Astrocyte of the spinal cord (primary cell): ENCODE measurements around the gene SCN4A.

ENCODE experiments used
- DNase-seq: peaks from one replicate; pipeline ENCODE4 v3.0.0; 2011; ENCODE audit warnings: low read depth, low spot score
- H3K4me3 ChIP-seq: 2 replicates; pipeline ENCODE4 v1.5.1; 2011; ENCODE audit warnings: low read depth, mild to moderate bottlenecking, low read length, moderate library complexity
- CTCF ChIP-seq: IDR thresholded peaks from 2 replicates; pipeline ENCODE4 v1.5.1; 2012; ENCODE audit warnings: low read depth, mild to moderate bottlenecking, low read length, inconsistent platforms
- in situ Hi-C: cut with HindIII; loops from 2 replicates; pipeline ENCODE4 v1.10.0; 2017; ENCODE audit warnings: low sequenced_read_pairs

Gene SCN4A

GRCh38 chr17:63934183-63935112 lies 38.3 kb downstream of the SCN4A start:
- in situ Hi-C loops: no loop called here
- no peak for TF ChIP-seq CTCF
- no peak for DNase-seq
- no peak overlapping the region for H3K4me3 ChIP-seq

- in situ Hi-C loops: no loop called here
- no peak for TF ChIP-seq CTCF
- no peak for DNase-seq
- H3K4me3 ChIP-seq: no peak overlapping the region
Measured at GRCh38 chr17:63933598-63933997, 39.1 kb downstream of the SCN4A start.

GRCh38 chr17:63932721-63933120 lies 40.0 kb downstream of the SCN4A start:
- in situ Hi-C loops: no loop called here
- no peak for DNase-seq
- no peak overlapping the region for H3K4me3 ChIP-seq
- no peak for TF ChIP-seq CTCF

- TF ChIP-seq CTCF: no peak
- in situ Hi-C loops: no loop called here
- no peak within 1 kb of the TSS for H3K4me3 ChIP-seq
- DNase-seq: no peak
Measured at GRCh38 chr17:63931981-63932561, 40.6 kb downstream of the SCN4A start, which contains the start of gene CD79B. Gene CD79B, minus strand, starts transcription at chr17:63932331. Its CDS starts 70 bp downstream, at chr17:63932261.

GRCh38 chr17:63930951-63931575 lies 41.7 kb downstream of the SCN4A start:
- no peak for DNase-seq
- in situ Hi-C loops: no loop called here
- no peak for TF ChIP-seq CTCF
- no peak overlapping the region for H3K4me3 ChIP-seq

GRCh38 chr17:63929860-63930766 lies 42.6 kb downstream of the SCN4A start:
- no peak for TF ChIP-seq CTCF
- no peak for DNase-seq
- H3K4me3 ChIP-seq: no peak overlapping the region
- in situ Hi-C loops: no loop called here
